Kidney tubule cell (primary cell): ENCODE measurements around the gene KSR2.
"Not testable (repeated sequence)": the region's sequence is repeated elsewhere in the genome, so short reads cannot be mapped to it uniquely, and the experiment has no call there.

ENCODE experiments used
- DNase-seq: peaks from one replicate; pipeline ENCODE4 v3.0.0-alpha.2; 2018; ENCODE audit warnings: low spot score

KSR2 gene

DNA sequence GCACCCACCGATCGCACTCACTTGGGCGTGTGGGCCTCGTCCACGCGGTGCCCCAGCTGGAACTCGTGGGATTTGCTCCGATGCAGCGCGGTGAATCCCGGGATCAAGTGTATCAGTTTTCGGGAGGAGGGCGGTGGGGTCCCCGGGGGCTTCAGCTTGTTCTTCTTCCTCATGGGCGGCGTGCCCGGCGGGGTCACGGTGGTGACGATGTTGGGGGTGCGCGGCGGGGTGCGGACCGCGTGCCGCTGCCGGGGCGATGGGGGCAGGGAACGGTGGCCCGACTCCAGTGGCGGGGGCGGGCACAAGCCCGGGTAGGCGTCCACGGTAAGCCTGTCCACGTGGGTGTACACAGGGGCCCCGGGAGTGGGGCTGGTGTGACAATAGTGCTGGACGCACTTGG lies 207.8 kb downstream of the KSR2 start:
- no peak for DNase-seq

DNA sequence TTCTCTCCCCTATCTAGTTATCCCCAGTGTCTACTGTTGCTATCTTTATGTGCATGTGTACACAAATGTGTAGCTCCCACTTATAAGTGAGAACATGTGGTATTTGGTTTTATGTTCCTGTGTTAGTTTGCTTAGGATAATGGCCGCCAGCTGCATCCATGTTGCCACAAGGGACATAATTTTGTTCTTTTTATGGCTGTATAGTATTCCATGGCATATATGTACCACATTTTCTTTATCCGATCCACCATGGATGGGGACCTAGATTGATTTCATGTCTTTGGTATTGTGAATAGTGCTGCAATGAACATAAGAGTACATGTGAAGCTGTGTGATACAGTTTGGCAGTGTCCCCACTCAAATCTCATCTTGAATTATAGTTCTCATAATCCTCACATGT lies 218.1 kb downstream of the KSR2 start:
- DNase-seq, result no peak

DNA sequence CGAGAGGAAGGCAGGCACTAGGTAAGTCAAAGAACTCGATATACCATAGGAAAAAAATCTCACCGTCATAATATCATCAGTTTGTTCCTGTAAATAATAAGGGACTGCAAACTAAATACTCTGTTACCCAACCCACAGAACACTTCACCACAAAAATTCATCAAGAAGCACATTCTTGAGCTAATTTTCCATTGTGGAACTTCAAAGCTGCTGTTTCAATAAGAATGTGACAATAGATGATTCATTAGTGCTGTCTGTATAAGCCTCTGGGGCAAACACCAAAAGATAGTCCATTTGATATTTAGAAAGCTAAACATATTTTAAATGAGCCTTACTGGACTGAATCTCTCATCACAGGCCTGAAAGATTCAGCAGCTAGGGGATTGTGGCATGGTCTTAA lies 219.4 kb downstream of the KSR2 start:
- DNase-seq, result peak; percentile 9

DNA sequence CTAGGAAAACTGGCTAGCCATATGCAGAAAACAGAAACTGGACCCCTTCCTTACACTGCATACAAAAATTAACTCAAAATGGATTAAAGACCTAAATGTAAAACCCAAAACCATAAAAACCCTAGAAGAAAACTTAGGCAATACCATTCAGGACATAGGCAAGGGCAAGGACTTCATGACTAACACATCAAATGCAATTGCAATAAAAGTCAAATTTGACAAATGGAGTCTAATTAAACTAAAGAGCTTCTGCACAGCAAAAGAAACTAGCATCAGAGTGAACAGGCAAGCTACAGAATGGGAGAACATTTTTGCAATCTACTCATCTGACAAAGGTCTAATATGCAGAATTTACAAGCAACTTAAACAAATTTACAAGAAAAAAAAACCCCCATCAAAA lies 222.4 kb downstream of the KSR2 start:
- not testable (repeated sequence) for DNase-seq

DNA sequence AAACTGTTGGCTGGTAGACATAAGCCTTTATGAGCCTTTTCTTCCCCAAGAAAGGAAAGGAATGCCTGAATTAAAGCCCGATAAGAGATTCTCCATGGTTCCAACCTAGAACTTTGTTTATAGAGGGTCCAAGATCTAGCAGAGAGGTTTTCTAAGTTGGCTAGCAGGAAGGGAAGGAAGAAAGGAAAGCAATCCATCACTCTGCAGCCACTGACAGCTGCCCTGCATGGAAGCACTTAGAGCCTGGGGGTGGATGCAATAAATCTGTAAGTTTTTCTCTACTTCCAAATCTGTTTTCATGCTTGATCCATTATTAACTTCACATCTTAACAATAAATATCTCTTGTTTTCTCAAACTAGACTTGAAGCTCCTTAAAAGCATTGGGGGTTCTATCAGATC lies 224.4 kb downstream of the KSR2 start:
- no peak for DNase-seq

DNA sequence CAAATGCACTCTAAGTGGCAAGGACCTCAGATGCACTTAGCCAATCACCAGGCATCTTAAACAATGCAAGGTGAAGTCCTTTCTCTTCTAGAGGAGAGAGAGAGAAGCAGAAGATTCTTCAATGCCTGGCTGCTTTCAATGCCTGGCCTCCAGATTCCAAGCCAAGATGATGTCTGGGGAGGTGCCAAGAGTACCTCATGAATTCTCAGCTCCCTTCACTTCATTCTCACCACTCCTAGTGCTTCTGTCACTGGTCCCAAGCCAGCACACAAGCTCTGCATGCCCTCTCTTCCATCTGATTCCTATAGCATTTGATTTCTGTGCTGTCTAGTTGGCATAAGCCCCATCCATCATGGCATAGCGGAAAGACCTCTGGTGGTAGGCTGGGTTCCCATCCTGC lies 225.0 kb downstream of the KSR2 start:
- DNase-seq, result no peak

DNA sequence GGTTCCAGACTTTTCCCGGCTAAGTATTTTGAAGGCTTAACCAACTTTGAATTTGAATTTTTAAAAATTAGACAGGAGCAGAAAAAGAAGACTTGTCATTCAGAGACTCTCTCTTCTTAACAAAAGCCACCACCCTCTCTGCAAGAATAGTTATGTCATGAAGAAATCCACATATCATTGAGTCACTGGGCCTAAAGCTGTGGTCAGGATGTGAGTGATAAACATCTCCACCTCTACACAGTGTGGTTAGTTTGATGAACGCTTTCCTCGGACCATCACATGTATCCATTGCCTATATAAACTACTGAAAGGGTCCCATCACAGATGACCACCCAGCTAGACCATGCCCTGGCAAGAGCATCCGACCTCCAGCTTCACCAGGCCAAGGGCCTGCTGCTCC lies 226.1 kb downstream of the KSR2 start:
- peak; percentile 13 for DNase-seq

DNA sequence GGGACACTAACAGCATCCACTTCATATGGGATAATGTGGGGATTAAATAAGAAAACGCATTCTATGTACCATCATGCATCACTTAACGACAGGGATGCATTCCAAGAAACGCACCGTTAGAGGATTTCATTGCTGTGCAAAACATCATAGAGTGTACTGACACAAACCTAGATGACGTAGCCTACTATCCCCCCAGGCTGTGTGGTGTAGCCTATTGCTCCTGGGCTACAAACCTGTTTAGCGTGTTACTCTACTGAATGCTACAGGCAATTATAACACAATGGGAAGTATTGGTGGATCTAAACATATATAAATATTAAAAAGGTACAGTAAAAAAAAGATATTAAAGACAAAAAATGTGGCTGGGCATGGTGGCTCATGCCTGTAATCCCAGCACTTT lies 230.6 kb downstream of the KSR2 start:
- no peak for DNase-seq

DNA sequence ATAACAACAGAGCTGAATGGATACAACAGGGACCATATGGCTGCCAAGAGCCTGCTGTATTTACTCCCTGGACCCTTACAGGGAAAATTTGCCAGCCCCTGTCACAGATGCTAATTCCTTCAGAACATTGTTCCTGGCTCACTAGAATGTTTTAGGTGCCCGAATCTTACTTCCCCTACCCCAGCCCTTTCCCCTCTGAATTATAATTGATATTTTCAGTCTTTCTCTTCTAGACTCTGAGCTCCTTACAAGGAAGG lies 235.3 kb downstream of the KSR2 start:
- DNase-seq, result no peak

DNA sequence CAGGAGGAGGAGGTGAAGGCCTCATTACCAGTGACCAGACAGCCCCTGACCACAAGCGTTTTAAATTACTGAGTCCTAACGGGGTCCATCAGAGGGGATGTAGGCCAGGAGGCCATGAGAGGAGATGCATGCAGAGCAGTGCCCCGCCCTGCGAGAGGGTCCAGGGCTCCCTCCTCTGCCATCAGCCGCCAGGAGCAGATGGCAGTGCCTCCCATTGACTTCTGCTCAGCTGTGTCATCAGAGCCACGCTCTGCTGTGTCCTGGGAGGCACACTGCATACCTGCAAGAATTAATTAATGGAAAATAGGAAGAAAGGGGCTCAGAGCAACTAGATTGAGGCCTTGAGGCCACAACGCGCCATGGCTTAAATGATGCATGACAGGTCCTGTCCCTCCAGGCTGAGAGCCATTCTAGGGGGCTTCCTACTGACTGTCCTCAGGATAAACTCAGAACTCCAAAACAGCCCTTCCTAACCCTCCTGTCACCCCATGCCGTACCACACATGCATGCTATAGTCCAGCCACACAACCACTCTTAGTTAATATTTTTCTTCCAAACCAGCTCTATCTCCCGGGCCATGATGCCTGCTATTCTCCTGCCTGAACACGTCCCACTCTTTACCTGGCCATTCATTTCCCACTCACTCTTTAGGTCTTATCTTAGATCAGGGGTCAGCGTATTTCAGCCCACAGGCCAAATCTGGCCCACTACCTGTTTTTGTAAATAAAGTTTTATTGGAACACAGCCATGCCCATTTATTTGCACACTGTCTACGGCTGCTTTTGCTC lies 235.8 kb downstream of the KSR2 start:
- peak; percentile 51 for DNase-seq

DNA sequence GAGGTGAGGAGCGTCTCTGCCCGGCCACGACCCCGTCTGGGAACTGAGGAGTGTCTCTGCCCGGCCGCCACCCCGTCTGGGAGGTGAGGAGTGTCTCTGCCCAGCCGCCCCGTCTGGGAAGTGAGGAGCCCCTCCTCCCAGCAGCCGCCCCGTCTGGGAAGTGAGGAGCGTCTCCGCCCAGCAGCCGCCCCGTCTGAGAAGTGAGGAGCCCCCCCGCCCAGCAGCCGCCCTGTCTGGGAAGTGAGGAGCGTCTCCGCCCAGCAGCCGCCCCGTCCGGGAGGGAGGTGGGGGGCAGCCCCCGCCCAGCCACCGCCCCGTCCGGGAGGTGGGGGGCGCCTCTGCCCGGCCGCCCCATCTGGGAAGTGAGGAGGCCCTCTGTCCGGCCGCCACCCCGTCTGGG lies 237.7 kb downstream of the KSR2 start:
- DNase-seq, result not testable (repeated sequence)

DNA sequence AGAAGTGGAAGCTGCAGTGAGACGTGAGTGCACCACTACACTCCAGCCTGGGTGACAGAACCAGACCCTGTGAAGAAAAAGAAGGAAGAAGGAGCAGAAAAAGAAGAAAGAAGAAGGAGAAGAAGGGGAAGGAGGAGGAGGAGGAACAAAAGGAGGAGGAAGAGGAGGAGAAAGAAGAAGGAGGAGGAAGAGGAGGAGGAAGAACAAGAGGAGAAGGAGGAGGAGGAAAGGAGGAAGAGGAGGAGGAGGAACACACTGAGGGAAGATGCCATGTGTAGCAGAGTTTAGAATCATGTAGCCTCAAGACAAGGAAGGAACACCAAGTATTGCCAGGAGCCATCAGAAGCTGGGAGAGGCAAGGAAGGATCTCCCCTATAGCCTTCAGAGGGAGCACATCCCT lies 241.5 kb downstream of the KSR2 start:
- DNase-seq, result no peak

DNA sequence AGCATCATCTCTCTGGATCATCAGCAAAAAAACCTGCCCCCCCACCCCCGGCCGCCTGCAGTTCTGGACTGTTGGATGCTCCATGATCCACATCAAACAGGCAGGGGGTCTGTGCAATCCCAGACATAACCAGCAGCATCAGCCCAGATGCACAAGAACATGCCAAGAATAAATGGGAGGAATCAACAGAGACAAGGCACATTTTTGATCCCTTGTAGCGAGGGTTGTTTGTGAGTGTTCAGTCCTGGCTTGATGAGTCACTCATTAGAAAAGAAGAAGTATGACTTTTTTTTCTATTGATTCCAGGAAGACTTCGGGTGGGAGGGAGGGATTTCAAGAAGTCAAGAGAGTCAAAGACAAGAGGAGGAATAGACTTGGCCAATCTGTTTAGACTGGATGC lies 244.2 kb downstream of the KSR2 start:
- DNase-seq, result peak; percentile 29

DNA sequence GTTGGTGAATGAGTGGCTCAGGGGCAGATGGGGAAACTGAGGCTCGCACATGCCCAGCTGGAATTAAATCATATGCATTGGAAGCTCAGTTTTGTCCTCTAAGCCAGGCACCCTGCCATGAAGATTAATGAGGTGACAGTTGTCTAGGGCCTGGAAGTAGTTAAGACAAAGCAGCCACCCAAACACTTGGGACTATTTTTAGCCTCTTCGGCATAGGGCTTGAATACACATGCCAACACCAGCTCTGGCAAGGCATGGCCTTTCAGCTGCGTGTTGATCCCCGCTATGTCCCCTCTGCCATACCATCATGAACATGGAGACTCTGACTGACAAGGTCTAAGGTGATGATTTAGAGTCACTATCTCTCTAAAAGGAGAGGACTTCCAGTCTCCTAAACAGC lies 250.2 kb downstream of the KSR2 start:
- DNase-seq, result no peak

DNA sequence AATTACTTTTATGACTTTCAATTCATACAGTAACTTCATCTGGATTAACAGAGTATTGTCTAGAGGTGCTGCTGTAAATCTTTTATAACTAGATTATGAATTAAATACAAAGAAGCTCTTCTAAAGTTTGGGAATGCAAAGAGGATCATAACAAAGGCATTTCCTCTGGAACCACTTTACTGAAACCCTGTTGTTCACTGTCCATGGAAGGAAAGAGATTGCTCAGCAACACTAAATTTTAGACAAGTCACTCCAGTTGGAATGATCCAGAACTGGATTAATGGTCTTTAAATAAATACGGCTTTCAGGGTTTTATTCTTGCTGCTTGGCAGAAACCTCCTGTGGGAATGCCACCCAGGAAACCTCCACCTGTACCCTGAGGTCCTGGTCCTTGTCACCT lies 250.6 kb downstream of the KSR2 start:
- peak; percentile 13 for DNase-seq

DNA sequence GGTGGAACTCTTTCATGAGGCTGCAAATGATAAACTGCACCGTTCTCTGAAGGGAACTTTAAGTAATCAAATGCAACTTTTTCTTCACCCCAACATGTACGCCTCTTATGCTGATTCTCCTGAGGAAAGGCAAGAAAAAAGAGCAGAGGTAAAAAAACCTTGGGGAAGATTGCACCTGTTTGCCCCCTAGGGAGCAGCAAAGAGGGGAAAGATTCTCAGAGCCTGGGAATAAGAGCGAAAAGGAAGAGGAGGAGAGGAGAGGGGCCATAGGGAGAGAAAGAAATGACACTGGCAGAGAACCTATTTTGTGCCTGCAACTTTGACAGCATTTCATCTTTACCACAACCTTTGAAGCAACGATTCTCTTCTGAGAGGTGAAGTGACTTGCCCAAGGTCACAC lies 254.6 kb downstream of the KSR2 start:
- no peak for DNase-seq

DNA sequence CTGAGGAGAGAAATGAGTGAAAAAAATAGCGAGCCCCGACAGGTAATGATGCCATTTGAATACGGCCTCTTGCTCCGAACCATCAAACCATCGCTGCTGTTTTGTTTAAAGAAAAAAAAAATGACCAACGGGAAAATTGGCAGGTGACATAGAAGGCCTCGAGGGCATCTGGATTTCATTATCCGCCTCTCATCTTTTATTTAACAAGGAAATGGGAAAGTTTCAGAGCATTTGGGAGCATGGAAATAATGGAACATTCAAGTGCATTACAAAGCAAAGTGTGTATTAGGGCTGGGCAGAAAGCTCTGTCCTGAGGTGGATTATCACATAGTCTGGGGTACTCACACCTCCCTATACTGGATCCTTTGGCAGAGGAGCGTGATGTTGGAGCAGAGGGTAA lies 258.7 kb downstream of the KSR2 start:
- DNase-seq, result no peak

DNA sequence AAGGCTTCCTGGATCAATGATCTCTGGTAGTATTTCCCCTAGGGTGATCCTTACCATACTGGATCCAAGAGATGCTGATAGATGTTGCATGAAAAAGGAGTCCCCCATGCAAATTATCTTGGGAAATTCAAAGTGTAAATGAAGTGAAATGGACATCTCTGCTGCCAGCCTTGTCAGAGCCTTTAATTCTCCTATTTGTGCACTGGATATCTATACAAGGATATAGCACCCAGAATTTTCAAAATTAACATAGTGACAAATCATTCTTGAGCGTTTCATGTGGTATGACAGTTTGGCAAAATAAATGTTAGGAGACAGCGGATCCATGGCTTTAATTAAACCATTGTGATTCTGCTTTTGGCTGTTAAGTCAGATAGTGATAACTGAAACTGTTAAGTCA lies 260.9 kb downstream of the KSR2 start:
- DNase-seq, result no peak

DNA sequence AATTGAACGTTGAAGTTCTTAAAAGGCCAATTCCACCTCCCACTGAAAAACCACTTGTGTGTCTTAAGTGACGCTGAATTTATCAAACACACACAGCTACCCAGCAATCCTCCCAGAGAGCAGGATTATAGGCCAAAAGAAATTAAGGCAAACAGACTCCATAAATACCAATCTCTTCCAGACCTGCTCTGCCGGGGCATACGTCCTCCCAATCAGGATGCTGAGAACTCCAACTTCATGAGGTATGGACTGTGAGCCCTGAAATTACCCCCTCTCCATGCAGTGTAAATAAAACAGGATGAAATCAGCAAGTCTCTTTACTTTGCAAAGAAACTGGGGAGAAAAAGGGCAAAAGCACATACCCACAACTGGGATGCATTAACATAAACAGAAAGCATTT lies 265.2 kb downstream of the KSR2 start:
- no peak for DNase-seq

DNA sequence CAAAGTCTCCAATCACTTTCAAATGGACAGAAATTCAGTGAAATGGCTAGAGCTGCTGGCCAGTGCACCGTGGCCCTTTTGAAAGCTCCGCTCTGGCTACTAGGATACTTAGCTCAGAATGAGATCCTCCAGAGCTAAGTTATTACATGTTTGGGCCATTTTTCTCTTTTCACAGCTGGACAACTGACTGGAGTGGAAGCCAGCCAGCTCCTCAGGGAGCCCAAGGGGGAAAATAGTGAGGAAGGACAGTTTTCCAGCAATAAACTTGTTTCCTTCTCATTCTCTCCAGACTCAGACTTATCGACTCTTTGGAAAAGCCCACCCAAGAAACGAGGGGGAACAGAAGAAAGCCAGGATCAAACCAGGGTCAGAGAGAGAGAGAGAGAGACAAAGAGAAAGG lies 266.0 kb downstream of the KSR2 start:
- DNase-seq, result no peak

DNA sequence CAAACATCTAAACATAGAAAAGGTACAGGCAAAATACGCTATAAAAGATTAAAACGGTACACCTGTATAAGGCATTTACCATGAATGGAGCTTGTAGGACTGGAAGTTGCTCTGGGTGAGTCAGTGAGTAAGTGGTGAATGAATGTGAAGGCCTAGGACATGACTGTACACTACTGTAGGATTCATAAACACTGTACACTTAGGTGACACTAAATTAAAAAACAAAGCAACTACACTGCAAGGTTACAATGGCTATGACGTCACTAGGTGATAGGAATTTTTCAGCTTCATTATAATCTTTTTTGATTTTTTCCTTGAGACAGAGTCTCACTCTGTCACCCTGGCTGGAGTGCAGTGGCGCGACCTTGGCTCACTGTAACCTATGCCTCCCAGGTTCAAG lies 269.2 kb downstream of the KSR2 start:
- peak; percentile 89 for DNase-seq

DNA sequence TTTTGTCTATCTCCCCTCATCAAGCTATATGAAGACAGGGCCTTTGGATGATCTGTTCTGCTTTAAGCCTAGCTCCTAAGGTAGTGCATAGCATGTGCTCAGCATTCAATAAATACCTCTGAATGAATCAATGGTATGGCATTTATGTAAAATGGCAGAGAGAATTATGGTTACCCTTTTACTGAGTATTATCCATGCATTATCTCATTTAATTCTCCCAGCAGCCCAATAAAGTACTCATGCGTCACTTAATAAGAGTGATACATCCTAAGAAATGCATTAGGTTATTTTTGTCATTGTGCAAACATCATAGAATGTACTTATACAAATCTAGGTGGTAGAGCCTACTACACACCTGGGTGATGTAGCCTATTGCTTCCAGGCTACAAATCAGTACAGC lies 269.7 kb downstream of the KSR2 start:
- DNase-seq, result peak; percentile 58

DNA sequence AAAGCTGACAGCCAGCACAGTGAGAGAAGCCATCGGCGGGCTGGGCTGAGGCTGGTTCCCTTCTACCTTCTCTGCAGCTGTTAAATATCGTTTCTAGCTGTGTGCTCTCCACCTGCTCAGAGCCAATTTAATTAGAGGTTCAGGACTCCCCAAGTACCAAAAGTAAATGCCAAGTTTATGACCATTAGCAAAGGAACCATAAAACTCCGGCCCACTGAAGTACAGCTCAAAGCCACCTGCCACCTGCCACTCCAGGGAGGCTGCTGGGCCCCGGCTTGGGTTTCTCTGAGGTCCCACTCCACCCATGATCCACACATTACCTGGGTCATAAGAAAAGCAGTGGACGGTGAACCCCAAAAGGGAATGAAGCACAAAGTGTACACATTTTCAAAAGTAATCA lies 272.8 kb downstream of the KSR2 start:
- DNase-seq, result no peak

DNA sequence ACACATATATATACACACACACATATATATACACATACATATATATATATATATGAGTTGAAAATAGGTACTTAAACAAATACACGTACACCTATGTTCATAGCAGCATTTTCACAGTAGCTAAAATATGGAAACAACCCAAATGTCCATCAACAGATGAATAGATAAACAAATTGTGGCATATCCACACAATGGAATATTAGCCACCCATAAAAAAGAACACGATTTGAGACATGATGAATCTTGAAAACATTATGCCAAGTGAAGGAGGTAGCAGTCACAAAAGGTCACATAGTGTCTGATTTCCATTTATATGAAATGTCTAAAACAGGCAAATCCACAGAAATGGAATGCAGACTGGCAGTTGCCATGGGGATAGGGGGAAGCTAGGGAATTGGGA lies 276.3 kb downstream of the KSR2 start:
- DNase-seq, result no peak

DNA sequence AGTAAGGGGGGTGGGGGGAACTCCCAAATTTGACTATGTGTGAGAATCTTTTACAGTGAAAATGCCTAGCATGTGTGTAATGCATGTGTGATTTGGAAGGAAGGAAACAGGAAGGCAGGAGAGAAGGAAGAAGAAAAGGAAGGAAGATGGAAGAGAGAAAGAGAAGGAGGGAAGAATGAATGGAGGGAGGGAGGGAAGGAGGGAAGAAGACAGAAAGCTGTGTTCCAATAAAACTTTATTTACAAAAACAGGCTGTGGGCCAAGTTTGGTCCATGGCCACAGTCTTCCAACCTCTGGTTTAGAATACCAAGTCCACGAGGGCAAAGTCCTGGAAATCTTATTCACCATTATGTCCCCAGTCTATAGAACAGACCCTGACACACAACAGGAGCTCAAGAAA lies 278.9 kb downstream of the KSR2 start:
- no peak for DNase-seq
